AG09309 (cell line): ENCODE data around the gene SEZ6L.

ENCODE experiments used
- DNase-seq: peaks from one replicate; pipeline ENCODE4 v3.0.0-alpha.2; 2010; ENCODE audit warnings: low read depth
- H3K4me3 ChIP-seq: 2 replicates; pipeline ENCODE4 v1.5.1; 2011; ENCODE audit warnings: mild to moderate bottlenecking, low read depth, low read length, moderate library complexity; ENCODE audit not compliant: control insufficient read depth
- TF ChIP-seq, protein P1 (sequence below): IDR thresholded peaks from 2 replicates; pipeline ENCODE4 v1.5.1; 2011; ENCODE audit warnings: mild to moderate bottlenecking, low read depth, low read length, inconsistent platforms; ENCODE audit not compliant: insufficient read depth, control insufficient read depth; ENCODE audit errors: missing control alignments

SEZ6L gene

DNA sequence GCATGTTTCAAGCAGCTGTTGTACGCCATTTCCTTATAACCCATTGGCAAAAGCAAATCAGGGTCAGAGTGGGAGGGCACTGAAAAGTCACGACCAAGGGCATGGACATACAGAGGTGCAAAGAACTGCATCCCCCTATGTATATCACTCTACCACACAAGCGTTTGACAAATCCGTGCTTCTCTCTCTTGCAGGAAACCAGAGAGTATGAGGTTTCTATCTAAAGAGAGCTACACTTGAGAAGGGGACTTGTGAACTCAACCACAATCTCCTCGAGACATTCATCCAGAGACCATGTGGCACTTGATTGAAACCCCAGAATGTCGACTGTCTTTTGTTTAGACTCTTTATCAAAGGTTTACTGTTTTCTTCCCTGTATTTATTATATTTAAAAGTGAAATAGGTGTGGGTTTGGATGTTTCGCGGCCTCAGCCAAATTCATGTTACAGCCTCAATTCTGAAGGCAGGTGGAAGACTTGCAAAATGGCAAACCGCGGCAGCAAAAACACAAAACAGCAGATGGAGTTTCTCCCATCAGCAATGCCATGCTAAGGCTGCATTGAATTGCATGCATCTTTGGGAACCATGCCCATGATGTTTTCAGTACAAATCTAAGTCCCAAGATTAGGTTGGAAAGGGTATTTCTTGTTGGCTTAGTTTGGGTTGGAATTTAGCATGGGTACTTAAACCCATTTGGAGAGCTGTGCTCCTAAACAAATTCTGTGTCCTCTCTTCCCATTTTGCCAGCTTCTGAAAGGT lies 211.0 kb downstream of the SEZ6L start:
- no peak for DNase-seq
- H3K4me3 ChIP-seq = no peak overlapping the region
- TF ChIP-seq, protein P1, sequence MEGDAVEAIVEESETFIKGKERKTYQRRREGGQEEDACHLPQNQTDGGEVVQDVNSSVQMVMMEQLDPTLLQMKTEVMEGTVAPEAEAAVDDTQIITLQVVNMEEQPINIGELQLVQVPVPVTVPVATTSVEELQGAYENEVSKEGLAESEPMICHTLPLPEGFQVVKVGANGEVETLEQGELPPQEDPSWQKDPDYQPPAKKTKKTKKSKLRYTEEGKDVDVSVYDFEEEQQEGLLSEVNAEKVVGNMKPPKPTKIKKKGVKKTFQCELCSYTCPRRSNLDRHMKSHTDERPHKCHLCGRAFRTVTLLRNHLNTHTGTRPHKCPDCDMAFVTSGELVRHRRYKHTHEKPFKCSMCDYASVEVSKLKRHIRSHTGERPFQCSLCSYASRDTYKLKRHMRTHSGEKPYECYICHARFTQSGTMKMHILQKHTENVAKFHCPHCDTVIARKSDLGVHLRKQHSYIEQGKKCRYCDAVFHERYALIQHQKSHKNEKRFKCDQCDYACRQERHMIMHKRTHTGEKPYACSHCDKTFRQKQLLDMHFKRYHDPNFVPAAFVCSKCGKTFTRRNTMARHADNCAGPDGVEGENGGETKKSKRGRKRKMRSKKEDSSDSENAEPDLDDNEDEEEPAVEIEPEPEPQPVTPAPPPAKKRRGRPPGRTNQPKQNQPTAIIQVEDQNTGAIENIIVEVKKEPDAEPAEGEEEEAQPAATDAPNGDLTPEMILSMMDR = no peak

DNA sequence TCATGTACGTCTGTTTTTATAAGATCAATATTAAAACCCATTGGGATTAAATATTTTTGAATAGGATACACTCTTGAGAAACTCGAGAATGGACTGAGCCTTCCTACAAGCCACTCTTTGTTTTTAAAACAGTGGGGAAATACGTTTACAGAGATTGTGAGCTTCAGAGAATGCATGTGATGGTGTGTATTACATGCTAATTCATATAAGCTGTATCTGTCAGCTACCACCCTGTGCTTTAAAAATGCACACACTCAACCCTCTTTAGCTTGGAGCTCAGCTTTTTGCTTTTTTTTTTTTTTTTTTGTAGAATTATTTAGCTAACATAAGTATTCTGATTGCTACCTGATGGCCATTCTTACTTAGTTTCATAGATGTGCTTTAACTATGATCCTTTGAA lies 213.5 kb downstream of the SEZ6L start:
- H3K4me3 ChIP-seq = no peak overlapping the region
- DNase-seq = no peak
- TF ChIP-seq, protein P1 = no peak

DNA sequence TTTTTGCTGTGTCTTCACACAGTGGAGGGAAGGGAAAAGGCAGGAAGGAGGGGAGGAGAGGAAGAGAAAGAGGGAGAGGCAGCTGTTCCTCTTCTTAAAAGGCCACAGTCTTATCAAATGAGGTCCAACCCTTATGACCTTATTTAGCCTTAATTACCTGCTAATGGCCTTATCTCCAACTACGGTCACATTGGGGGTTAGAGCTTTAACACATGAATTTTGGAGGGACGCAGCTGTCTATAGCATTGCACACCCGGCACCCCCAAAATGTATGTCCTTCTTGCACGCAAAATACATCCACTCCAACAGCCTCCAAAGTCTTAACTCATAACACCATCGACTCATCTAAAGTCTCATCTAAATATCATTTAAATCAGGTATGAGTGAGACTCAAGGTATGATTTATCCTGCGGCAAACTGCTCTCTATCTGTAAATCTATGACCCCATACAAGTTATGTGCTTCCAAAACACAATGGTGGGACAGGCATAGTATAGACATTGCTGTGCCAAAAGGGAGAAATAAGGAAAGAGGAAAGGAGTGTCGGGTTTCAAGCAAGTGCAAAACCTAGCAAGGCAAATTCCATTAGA lies 214.8 kb downstream of the SEZ6L start:
- no peak overlapping the region for H3K4me3 ChIP-seq
- TF ChIP-seq, protein P1 = no peak

DNA sequence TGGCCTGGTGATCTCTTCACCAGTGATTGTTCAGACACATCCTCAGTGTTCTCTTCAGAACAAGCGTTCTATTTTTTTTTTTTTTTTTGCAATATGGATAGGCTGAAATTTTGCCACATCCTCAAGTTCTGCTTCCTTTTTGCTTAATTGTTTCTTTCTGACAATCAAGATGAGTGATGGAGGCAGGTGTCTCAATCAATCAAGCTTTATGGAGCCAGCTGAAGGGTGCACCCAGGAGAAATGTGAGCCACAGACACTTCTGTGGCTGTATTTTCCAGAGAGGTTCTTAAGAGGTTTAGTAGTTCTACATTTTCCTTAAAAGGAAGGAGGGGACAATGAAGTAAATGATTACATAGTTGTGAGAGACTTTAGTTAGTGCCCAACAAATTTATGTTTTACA lies 215.9 kb downstream of the SEZ6L start:
- H3K4me3 ChIP-seq = no peak overlapping the region
- TF ChIP-seq, protein P1 = no peak
- no peak for DNase-seq

More for the DNA sequence above, 214.8 kb downstream of the SEZ6L start:
- DNase-seq = no peak

DNA sequence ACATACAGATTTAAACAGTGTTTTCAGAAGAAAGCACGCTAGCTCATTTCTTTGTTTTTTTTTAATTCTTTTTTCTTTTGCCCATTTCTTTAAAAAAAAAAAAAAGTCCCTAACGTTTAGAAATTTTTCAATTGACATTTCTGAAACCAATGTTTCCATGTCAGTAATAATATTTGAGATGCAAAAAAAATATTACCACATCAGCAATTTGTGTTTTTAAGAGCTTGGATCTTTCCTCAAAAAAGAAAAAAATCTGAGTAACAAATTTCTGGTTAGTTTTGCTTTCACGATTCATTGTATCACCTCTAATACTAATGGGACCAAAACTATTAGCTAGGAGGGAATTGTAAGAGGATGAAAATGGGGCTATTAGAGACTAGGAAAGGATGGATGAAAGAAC lies 219.9 kb downstream of the SEZ6L start:
- TF ChIP-seq, protein P1 = no peak
- no peak for DNase-seq
- H3K4me3 ChIP-seq = no peak overlapping the region

DNA sequence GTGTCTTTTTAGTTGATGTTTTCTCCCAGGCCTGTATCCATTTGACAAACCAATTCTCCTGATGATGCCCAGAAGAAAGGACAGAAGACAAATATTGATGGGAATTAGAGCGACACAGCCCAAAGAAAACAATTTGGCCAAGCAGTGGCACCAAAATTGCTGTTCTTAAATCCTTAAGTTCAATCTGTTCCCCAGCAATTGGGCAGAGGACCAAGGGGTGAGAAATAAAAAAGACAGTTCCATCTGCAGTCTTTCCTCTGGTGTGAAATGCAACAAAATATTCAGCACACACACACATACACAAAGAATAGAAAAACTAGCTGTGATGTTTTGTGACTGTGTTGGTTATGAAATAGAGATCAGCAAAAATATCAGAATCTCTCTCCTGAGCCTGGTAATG lies 221.8 kb downstream of the SEZ6L start:
- DNase-seq = no peak

More for the DNA sequence above, 221.8 kb downstream of the SEZ6L start:
- no peak overlapping the region for H3K4me3 ChIP-seq
- TF ChIP-seq, protein P1 = no peak
